ENCODE data around the gene SLC4A7. TPM values are rescaled to one million over a fixed set of nuclear protein-coding genes. Genes with fewer than 3 reads are reported as not detected.

SLC4A7 gene
- total RNA-seq, 1 experiment from 2014 or later = 28.1 TPM

DNA sequence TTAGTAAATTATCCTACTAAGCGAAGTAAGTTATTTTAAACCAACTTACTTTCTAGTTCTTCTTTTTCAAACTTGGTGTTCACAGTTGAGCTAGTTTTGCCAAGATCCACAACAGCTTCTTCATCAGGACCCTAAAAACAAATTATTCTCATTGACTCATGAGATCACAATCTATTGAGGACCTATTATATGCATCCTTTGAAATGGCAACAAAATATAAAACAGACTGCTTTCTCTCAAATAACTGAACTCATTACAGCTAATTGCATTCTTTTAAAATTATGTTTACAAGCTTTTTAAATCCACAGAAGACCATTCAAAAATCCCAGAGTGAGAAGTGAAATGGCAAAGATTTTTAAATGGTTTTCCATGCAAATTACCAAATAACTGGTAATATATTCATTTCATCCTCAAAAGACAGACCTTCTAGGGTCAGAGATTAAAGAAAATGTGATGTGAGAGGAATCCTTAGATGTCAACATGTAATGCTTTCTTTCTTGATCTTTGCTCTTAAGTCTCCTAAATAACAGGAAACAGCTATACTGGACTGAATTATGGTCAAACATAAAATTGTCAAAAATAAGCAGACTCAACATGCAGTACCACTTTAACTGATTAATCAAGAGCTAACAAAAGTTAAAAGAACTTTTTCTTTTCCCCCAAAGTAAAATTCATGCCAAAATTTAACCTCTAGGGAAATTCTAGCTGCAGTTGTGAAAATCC is 31.7 kb downstream of the SLC4A7 start:
- intact Hi-C loops (cut with micrococcal nuclease; ENCODE audit: unreplicated experiment) = no loop called here
- H3K4me2 ChIP-seq = no peak overlapping the region; the same call in 1 of the 2 replicates
- H3F3A ChIP-seq (ENCODE audit: insufficient read depth, low read depth) = peaks cover 28% of the 10 kb centered on the region
- BruUV-seq (replicated peaks) = no TSS peak
- no peak overlapping the region for H3K4me3 ChIP-seq
- H3K9me2 ChIP-seq (ENCODE audit: insufficient read depth) = peaks cover 2% of the 10 kb centered on the region; the same call in 1 of the 2 replicates
- H2AFZ ChIP-seq = no peak overlapping the region
- POLR2A ChIA-PET (ENCODE audit: unreplicated experiment) = no interaction called here
- peaks cover 65% of the 10 kb centered on the region for H3K79me2 ChIP-seq (ENCODE audit: low read depth)
- TF ChIP-seq, protein P1, sequence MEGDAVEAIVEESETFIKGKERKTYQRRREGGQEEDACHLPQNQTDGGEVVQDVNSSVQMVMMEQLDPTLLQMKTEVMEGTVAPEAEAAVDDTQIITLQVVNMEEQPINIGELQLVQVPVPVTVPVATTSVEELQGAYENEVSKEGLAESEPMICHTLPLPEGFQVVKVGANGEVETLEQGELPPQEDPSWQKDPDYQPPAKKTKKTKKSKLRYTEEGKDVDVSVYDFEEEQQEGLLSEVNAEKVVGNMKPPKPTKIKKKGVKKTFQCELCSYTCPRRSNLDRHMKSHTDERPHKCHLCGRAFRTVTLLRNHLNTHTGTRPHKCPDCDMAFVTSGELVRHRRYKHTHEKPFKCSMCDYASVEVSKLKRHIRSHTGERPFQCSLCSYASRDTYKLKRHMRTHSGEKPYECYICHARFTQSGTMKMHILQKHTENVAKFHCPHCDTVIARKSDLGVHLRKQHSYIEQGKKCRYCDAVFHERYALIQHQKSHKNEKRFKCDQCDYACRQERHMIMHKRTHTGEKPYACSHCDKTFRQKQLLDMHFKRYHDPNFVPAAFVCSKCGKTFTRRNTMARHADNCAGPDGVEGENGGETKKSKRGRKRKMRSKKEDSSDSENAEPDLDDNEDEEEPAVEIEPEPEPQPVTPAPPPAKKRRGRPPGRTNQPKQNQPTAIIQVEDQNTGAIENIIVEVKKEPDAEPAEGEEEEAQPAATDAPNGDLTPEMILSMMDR (conservative IDR thresholded peaks at IDR 0.05) = no peak
- TF ChIP-seq EZH2 (IDR thresholded peaks at IDR 0.05; ENCODE audit: low read depth) = no peak
- no peaks in the 10 kb centered on the region for H3K9me3 ChIP-seq (ENCODE audit: insufficient read depth, low read depth)
- no peak for DNase-seq
- no peaks in the 10 kb centered on the region for H3K27me3 ChIP-seq (ENCODE audit: insufficient read depth, low read depth)
- peaks cover 15% of the 10 kb centered on the region; the same call in 1 of the 2 replicates for H3K36me3 ChIP-seq (ENCODE audit: low read depth)
- no peaks in the 10 kb centered on the region for H4K20me1 ChIP-seq (ENCODE audit: insufficient read depth)
- CTCF ChIA-PET = no interaction called here
- peak overlapping the region; percentile 8; the same call in 1 of the 2 replicates for H3K27ac ChIP-seq
- H3K4me1 ChIP-seq (replicated peaks; ENCODE audit: insufficient read depth) = peaks cover 27% of the 10 kb centered on the region

DNA sequence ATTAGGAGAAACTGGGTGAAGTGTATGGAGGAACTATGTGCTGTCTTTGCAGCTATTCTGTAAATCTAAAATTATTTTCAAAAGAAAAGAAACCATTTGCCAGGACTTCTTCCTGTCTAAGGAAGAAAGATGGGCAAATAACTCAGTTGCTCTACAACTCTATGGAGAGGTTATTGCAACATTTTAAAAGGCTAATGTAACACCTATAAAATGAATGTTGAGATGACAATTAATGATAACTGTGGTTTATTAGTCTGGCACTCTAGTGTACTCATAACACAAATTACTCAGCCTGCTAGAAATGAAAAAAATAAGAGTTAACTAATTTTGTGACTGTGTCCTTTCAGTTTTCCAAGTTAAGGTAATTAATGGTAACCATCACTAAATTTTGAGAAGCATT is 32.3 kb downstream of the SLC4A7 start:
- Histone ChIP-seq H3K9me2 (ENCODE audit: insufficient read depth) (peaks cover 2% of the 10 kb centered on the region; the same call in 1 of the 2 replicates), H4K20me1 (ENCODE audit: insufficient read depth) (no peaks in the 10 kb centered on the region), H2AFZ (no peak overlapping the region), H3K4me3 (no peak overlapping the region), H3K4me2 (no peak overlapping the region; the same call in 1 of the 2 replicates), H3K9me3 (ENCODE audit: insufficient read depth, low read depth) (no peaks in the 10 kb centered on the region), H3K27me3 (ENCODE audit: insufficient read depth, low read depth) (no peaks in the 10 kb centered on the region), H3K27ac (peak overlapping the region; percentile 8; the same call in 1 of the 2 replicates), H3K4me1 (replicated peaks; ENCODE audit: insufficient read depth) (peaks cover 27% of the 10 kb centered on the region), H3K36me3 (ENCODE audit: low read depth) (peaks cover 15% of the 10 kb centered on the region; the same call in 1 of the 2 replicates), H3K79me2 (ENCODE audit: low read depth) (peaks cover 60% of the 10 kb centered on the region), H3F3A (ENCODE audit: insufficient read depth, low read depth) (peaks cover 28% of the 10 kb centered on the region)
- TF ChIP-seq, protein P1 (conservative IDR thresholded peaks at IDR 0.05) = no peak
- no peak for TF ChIP-seq EZH2 (IDR thresholded peaks at IDR 0.05; ENCODE audit: low read depth)
- intact Hi-C loops (cut with micrococcal nuclease; ENCODE audit: unreplicated experiment) = no loop called here
- peak in 1 of 2 experiments; percentile 45 for DNase-seq
- ChIA-PET POLR2A (ENCODE audit: unreplicated experiment) (no interaction called here), CTCF (no interaction called here)
- BruUV-seq (replicated peaks) = no TSS peak

DNA sequence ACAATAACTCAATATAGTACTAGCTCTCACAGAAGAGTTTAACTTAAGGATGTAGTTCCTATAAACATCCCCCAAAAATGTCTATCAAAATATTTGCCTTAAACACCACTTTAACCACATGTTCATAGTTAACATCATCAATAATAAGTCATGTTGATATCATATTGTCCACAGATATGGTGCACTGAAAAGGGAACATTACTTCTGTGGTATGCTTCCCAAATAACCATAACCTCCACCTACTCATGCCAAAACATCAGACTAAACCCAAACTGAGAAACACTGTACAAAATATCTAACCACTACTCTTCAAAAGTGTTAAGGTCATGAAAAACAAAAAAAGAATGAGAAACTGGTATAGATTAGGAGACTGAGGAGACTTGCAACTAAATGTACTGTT is 32.9 kb downstream of the SLC4A7 start:
- ChIA-PET CTCF (no interaction called here), POLR2A (ENCODE audit: unreplicated experiment) (no interaction called here)
- no peaks in the 10 kb centered on the region for H3K27me3 ChIP-seq (ENCODE audit: insufficient read depth, low read depth)
- H3K9me3 ChIP-seq (ENCODE audit: insufficient read depth, low read depth) = no peaks in the 10 kb centered on the region
- peaks cover 27% of the 10 kb centered on the region for H3K4me1 ChIP-seq (replicated peaks; ENCODE audit: insufficient read depth)
- H4K20me1 ChIP-seq (ENCODE audit: insufficient read depth) = no peaks in the 10 kb centered on the region
- intact Hi-C loops (cut with micrococcal nuclease; ENCODE audit: unreplicated experiment) = no loop called here
- no peak for DNase-seq
- BruUV-seq (replicated peaks) = no TSS peak
- H3K79me2 ChIP-seq (ENCODE audit: low read depth) = peaks cover 54% of the 10 kb centered on the region
- no peak overlapping the region for H3K4me2 ChIP-seq
- H2AFZ ChIP-seq = no peak overlapping the region
- peaks cover 33% of the 10 kb centered on the region for H3F3A ChIP-seq (ENCODE audit: insufficient read depth, low read depth)
- H3K9me2 ChIP-seq (ENCODE audit: insufficient read depth) = peaks cover 2% of the 10 kb centered on the region; the same call in 1 of the 2 replicates
- H3K36me3 ChIP-seq (ENCODE audit: low read depth) = peaks cover 15% of the 10 kb centered on the region; the same call in 1 of the 2 replicates
- peak overlapping the region; percentile 8; the same call in 1 of the 2 replicates for H3K27ac ChIP-seq
- no peak overlapping the region for H3K4me3 ChIP-seq
- TF ChIP-seq EZH2 (IDR thresholded peaks at IDR 0.05; ENCODE audit: low read depth) = no peak
- TF ChIP-seq, protein P1 (conservative IDR thresholded peaks at IDR 0.05) = no peak

All from PC-9 (cell line).